ENCODE data around the gene MAPK7.

The MAPK7 gene

DNA sequence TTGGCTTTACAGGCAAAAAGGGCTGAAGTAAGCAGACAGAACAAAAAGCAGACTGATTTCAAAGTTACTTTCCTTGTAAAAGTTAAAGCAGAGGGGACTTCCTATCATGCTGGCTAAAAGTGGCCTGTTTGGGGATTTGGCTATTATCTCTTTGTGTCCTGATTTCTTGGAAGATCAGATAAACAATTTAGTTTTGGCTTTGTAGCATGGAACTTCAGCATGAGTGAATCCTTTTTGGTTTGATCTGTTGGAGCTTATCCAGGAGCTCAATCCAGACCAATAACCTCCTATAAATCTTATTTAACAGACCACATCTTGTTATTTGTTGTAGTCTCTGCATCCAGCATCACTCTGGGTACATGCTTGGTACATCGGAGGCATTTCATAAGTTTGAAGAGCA is 23.9 kb downstream of the MAPK7 start:
- DNase-seq: no peak

GRCh38 chr17:19403021-19403420 is 24.7 kb downstream of the MAPK7 start:
- no peak for DNase-seq

GRCh38 chr17:19404264-19404663 is 26.0 kb downstream of the MAPK7 start:
- DNase-seq: no peak

GRCh38 chr17:19405114-19405513 is 26.8 kb downstream of the MAPK7 start:
- no peak for DNase-seq

- DNase-seq: no peak
Observed at GRCh38 chr17:19407601-19408345, 29.5 kb downstream of the MAPK7 start.

GRCh38 chr17:19408346-19408710 is 30.0 kb downstream of the MAPK7 start:
- no peak for DNase-seq

- no peak for DNase-seq
Observed at GRCh38 chr17:19409066-19409465, 30.8 kb downstream of the MAPK7 start.

DNA sequence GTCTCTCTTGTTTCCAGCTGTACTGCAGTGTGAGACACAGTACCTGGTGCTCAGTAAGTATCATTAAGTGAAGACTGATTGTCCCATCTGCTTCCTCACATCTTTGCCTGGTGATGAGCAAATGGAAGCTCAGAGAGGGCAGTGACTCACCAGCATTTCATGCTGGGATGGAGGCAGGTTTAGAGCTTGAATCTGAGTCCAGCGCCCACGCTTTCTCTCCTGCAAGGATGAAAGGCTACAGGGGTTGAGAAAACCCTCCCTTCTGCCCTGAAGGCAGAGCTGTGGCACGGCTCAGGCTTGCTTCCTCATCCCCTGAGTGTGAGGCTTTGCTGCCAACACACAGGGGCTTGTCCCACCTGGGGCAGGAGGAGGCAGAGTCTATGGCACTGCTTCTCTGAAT is 31.2 kb downstream of the MAPK7 start:
- DNase-seq: no peak

GRCh38 chr17:19410091-19410490 is 31.8 kb downstream of the MAPK7 start:
- no peak for DNase-seq

GRCh38 chr17:19410875-19411620 is 32.8 kb downstream of the MAPK7 start, which contains the start of gene RNF112:
Gene RNF112 (plus strand): TSS chr17:19411232. CDS start chr17:19411409, 177 bp downstream.
- DNase-seq: no peak

DNA sequence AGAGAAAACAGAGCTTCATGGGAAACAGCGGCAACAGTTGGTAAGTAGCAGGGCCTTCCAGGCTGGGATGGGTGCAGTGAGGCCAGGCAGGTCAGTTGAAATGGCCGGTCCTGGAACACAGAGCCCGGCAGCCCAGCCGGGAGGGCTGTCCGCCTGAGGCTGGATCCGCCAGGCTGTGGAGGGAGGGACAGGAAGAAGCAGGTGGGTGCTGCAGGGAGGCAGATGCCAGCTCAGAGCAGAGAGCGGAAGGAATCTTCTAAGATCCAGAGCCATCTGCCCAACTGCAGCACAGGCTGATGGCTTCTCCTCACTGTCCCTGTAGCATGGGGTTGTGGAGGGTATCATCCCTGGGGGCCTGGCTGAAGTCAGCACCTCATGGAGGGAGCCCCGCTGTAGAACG is 33.3 kb downstream of the MAPK7 start:
- no peak for DNase-seq

DNA sequence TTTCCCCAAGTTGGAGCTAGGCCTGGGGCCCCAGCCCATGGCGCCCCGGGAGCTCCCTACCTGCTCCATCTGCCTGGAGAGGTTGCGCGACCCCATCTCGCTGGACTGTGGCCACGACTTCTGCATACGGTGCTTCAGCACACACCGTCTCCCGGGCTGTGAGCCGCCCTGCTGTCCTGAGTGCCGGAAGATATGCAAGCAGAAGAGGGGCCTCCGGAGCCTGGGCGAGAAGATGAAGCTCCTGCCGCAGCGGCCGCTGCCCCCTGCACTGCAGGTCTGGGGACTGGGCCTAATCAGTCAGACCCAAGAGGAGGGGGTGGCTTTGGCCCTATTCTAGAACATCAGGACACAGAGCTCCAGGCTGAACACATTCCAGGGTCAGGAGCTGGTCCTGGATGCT is 34.2 kb downstream of the MAPK7 start:
- DNase-seq: no peak

DNA sequence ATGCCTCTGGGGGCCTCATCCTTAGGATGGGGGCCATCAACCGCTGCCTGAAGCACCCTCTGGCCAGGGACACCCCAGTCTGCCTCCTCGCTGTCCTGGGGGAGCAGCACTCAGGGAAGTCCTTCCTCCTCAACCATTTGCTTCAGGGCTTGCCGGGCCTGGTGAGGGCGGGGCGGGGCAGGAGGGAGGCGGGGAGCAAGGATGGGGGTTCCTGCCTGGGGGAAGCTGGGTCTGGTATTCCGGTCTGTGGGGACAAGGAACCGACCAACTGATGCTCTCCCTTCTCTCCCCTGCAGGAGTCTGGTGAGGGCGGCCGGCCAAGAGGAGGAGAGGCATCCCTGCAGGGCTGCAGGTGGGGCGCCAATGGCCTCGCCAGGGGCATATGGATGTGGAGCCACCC is 34.7 kb downstream of the MAPK7 start:
- DNase-seq: no peak

DNA sequence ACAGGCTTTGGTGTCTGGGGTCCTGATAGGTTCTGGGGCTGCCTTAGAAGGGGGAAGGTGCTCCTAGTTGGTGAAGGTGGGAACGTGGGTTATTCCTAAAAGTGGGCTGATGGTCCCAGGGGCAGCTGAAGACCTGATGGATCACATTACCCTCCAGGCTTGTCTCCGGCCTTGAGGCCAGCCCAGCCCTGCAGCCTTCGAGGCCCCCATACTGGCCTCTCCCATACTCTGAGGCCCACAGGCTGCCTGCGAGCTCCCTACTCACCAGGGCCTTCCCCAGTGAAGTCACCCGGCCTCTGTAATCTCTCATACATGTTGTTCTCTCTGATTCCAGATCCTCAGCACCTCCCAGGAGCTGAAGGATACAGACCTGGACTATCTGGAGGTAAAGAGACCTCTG is 35.5 kb downstream of the MAPK7 start:
- no peak for DNase-seq

- no peak for DNase-seq
Observed at GRCh38 chr17:19414396-19415280, 36.3 kb downstream of the MAPK7 start.

GRCh38 chr17:19415311-19415710 is 37.0 kb downstream of the MAPK7 start:
- DNase-seq: no peak

- DNase-seq: no peak
Observed at GRCh38 chr17:19415806-19416775, 37.8 kb downstream of the MAPK7 start.

DNA sequence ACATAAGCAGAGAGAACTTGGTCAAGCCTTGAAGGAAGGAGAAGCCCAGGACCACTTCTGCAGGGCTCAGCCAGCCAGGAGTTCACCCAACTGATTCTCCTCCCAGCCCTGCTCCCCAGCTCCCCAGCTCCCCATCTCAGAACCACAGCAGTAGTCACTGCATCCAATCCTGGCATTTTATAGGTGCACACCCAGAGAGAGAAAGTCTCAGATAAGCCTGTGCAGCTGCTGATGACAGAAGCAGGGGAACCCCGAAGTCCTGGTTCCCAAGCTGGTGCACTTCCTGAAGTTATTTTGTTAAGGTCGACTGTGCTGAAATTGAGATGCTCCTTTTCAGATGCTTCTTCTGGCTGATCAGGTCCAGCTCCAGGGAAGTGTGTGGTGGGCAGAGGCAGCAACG is 39.3 kb downstream of the MAPK7 start:
- no peak for DNase-seq

GRCh38 chr17:19418251-19418992 is 40.1 kb downstream of the MAPK7 start:
- DNase-seq: no peak

- no peak for DNase-seq
Observed at GRCh38 chr17:19421219-19421618, 42.9 kb downstream of the MAPK7 start.

DNA sequence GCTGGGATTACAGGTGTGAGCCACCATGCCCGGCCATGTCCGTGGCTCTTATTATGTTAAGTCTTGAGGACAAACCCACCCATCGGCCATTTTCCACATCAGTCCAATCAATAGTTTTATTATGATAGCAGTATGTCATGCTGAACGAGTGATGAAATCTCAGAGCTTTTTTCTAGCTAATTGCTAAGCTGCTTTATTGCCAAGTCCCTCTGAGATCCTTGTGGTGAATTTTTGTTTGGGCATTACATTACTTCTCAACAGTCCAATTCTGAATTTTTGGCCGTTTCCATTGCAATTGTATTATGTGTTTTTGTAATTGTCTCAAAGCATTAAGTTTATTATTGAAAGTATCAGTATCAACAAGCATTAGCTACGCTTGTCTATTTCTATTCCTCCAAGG is 43.6 kb downstream of the MAPK7 start:
- DNase-seq: no peak

Data from NCI-H2081 treated with DMSO at 0.1 percent for 48 hours (cell line).